ENCODE data around the gene KCNA3. TPM values are rescaled to one million over a fixed set of nuclear protein-coding genes. Genes with fewer than 3 reads are reported as not detected.

KCNA3 gene
- total RNA-seq, 1 experiment from 2014 or later, result 0.59 TPM

Other genes with a start within 250 kb of the KCNA3 start
- gene PROK1, start 223.8 kb downstream of the KCNA3 start, total RNA-seq (2014; rRNA removed; shearing (Covaris generic)), result not detected in 2 replicates
- not detected in 2 replicates for gene KCNA10, start 155.8 kb downstream of the KCNA3 start, total RNA-seq (2014; rRNA removed; shearing (Covaris generic))
- 0.03 and 0.04 TPM in 2 replicates for gene KCNA2, start 68.6 kb downstream of the KCNA3 start, total RNA-seq (2014; rRNA removed; shearing (Covaris generic))
- gene CD53, start 198.2 kb upstream of the KCNA3 start, total RNA-seq (2014; rRNA removed; shearing (Covaris generic)), result 0.14 and 0.26 TPM in 2 replicates

Measured in H7 (cell line).